NCI-H1436 treated with DMSO at 0.1 percent for 48 hours (cell line): ENCODE results near the gene DSCAML1.
"Not testable (repeated sequence)": the region's sequence is repeated elsewhere in the genome, so short reads cannot be mapped to it uniquely, and the experiment has no call there.

Experiments used
- DNase-seq: peaks from one replicate; lab custom pipeline; 2025; lab: John Stamatoyannopoulos, UW

Gene DSCAML1

GRCh38 chr11:117817368-117818040 lies 20.5 kb upstream of the DSCAML1 start:
- no peak for DNase-seq

GRCh38 chr11:117816846-117817367 lies 19.9 kb upstream of the DSCAML1 start:
- no peak for DNase-seq

GRCh38 chr11:117816151-117816741 lies 19.2 kb upstream of the DSCAML1 start:
- no peak for DNase-seq

GRCh38 chr11:117815262-117815803 lies 18.3 kb upstream of the DSCAML1 start:
- DNase-seq = no peak

- peak; percentile 59 for DNase-seq
Measured at GRCh38 chr11:117814766-117815261, 17.8 kb upstream of the DSCAML1 start.

GRCh38 chr11:117814204-117814765 lies 17.3 kb upstream of the DSCAML1 start:
- no peak for DNase-seq

GRCh38 chr11:117810056-117810451 lies 13.0 kb upstream of the DSCAML1 start:
- not testable (repeated sequence) for DNase-seq

- DNase-seq = no peak
Measured at GRCh38 chr11:117809236-117810055, 12.4 kb upstream of the DSCAML1 start.

- DNase-seq = no peak
Measured at GRCh38 chr11:117808784-117809183, 11.8 kb upstream of the DSCAML1 start.

GRCh38 chr11:117807482-117808327 lies 10.7 kb upstream of the DSCAML1 start:
- DNase-seq = no peak

- DNase-seq = no peak
Measured at GRCh38 chr11:117806846-117807245, 9.8 kb upstream of the DSCAML1 start.

- DNase-seq = no peak
Measured at GRCh38 chr11:117805045-117805444, 8.0 kb upstream of the DSCAML1 start.

GRCh38 chr11:117803896-117804295 lies 6.9 kb upstream of the DSCAML1 start:
- no peak for DNase-seq

GRCh38 chr11:117799634-117800033 lies 2.6 kb upstream of the DSCAML1 start:
- no peak for DNase-seq

GRCh38 chr11:117796456-117796871 lies 552 bp downstream of the DSCAML1 start:
- no peak for DNase-seq

- no peak for DNase-seq
Measured at GRCh38 chr11:117795638-117796455, 1.2 kb downstream of the DSCAML1 start.

- DNase-seq = no peak
Measured at GRCh38 chr11:117794772-117795629, 2.0 kb downstream of the DSCAML1 start.

- DNase-seq = no peak
Measured at GRCh38 chr11:117794135-117794534, 2.9 kb downstream of the DSCAML1 start.

- DNase-seq = no peak
Measured at GRCh38 chr11:117793583-117793982, 3.4 kb downstream of the DSCAML1 start.
